Measurements from ENCODE around the gene DISC1. TPM values are rescaled to one million over a fixed set of nuclear protein-coding genes. Genes with fewer than 3 reads are reported as not detected.

DISC1 gene
- total RNA-seq, 1 experiment from 2014 or later = 1.8 TPM

- no peak overlapping the region for H3K27ac ChIP-seq (ENCODE audit: low read depth, low read length)
- no peaks in the 10 kb centered on the region for H3K9me3 ChIP-seq (ENCODE audit: control insufficient read depth in 1 of 2, insufficient read depth in 1 of 2, low read depth in 1 of 2, low read length in 2 of 2)
- ChIA-PET CTCF (no interaction called here), RAD21 (ENCODE audit: low non-redundant PET in 1 of 2, low total read pairs in 2 of 2, uncharacterized antibody in 2 of 2, unreplicated experiment in 2 of 2) (no interaction called here), POLR2A (no interaction called here)
- no peak for DNase-seq (ENCODE audit: low read depth, low spot score)
- H2AFZ ChIP-seq (ENCODE audit: low read depth, low read length, poor library complexity, severe bottlenecking) = no peak overlapping the region
- no peaks in the 10 kb centered on the region for H3K9me2 ChIP-seq (ENCODE audit: insufficient read depth)
- intact Hi-C loops (cut with micrococcal nuclease) = no loop called here
- H3K4me1 ChIP-seq (ENCODE audit: control insufficient read depth in 1 of 2, insufficient read depth in 2 of 2, low read length in 2 of 2) = no peaks in the 10 kb centered on the region
- no peaks in the 10 kb centered on the region for H3K36me3 ChIP-seq (ENCODE audit: control insufficient read depth in 1 of 2, insufficient read depth in 2 of 2, low read length in 2 of 2)
- H3K4me2 ChIP-seq (ENCODE audit: low read length) = no peak overlapping the region
- H3K9ac ChIP-seq (ENCODE audit: low read length) = no peak overlapping the region
- H3K4me3 ChIP-seq (replicated peaks in 1 of 2; ENCODE audit: low read depth in 1 of 2, low read length in 2 of 2) = no peak overlapping the region
- no TSS peak for BruUV-seq (replicated peaks)
- TF ChIP-seq ZNF274 (IDR thresholded peaks at IDR 0.05; ENCODE audit: low read depth, low read length) (no peak), CBX3 (IDR thresholded peaks at IDR 0.05; ENCODE audit: low read depth) (no peak), ZBTB33 (IDR thresholded peaks at IDR 0.05; ENCODE audit: extremely low read depth, insufficient replicate concordance, low read length) (no peak), SRF (IDR thresholded peaks at IDR 0.05; ENCODE audit: low read depth) (no peak), ELF1 (IDR thresholded peaks at IDR 0.05; ENCODE audit: borderline replicate concordance, low read depth) (no peak), ATF3 (IDR thresholded peaks at IDR 0.05) (no peak), POLR2AphosphoS5 (IDR thresholded peaks at IDR 0.05; ENCODE audit: low read depth, low read length) (no peak), FOSL1 (IDR thresholded peaks at IDR 0.05; ENCODE audit: low read depth) (no peak), CEBPB (IDR thresholded peaks at IDR 0.05; ENCODE audit: low read depth) (no peak), SP1 (IDR thresholded peaks at IDR 0.05; ENCODE audit: low read depth) (no peak), REST (IDR thresholded peaks at IDR 0.05; ENCODE audit: low read depth) (no peak)
- H3K27me3 ChIP-seq (ENCODE audit: insufficient read depth, low read length) = no peaks in the 10 kb centered on the region
- ATAC-seq = no peak
- H4K20me1 ChIP-seq (ENCODE audit: insufficient read depth) = no peaks in the 10 kb centered on the region
- H3K79me2 ChIP-seq (ENCODE audit: insufficient read depth, low read length) = no peaks in the 10 kb centered on the region
Observed at GRCh38 chr1:231748760-231749415, 122.3 kb downstream of the DISC1 start.
